HG03442 (cell line): ENCODE results near the gene ASB12.

Source experiments
- ATAC-seq: cut with Tn5 transposase; IDR thresholded peaks from one replicate; pipeline ENCODE4 v1.9.1; 2021; ENCODE audit warnings: mild to moderate bottlenecking, moderate library complexity; ENCODE audit not compliant: unreplicated experiment

Gene ASB12

DNA sequence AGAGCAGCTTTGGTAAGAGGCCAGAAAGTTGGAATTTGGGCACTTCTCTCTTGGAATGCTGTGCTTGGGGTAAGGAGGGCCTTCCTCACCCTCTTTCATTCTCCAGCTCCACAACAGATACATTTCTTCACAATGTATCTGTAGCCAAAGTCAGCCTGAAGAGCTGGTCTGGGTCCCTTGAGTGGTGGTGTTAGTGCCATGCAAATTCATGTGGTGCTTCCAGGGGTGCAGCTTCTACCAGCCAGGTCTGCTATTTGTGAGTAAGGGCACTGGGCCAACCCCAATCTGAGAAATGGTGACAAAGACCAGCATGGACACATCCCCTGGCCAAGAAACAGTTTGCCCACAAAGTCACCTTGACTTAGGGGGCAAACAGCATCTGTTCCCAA lies 42.7 kb downstream of the ASB12 start:
- ATAC-seq, result no peak

- ATAC-seq, result no peak
Observed at GRCh38 chrX:64186974-64187761, 43.2 kb downstream of the ASB12 start.

DNA sequence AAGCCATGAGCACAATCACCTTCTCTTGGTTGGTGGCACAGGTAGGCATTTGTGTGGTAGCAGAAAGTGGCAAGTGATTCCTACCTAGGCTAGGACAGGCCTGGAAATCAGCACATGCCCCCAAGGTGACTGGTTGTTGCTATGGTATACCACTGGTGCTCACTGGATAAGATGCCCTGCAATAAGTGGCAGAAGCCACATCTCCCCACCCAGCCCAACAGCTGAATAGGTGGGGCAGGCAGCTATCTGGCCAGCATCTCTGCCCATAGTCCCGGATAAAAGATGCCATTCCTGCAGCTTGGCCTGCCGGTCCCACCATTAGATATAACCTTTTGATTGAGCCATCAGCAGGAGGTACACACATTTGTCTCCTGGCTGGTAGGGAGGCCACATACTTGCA lies 46.0 kb downstream of the ASB12 start:
- ATAC-seq, result no peak

DNA sequence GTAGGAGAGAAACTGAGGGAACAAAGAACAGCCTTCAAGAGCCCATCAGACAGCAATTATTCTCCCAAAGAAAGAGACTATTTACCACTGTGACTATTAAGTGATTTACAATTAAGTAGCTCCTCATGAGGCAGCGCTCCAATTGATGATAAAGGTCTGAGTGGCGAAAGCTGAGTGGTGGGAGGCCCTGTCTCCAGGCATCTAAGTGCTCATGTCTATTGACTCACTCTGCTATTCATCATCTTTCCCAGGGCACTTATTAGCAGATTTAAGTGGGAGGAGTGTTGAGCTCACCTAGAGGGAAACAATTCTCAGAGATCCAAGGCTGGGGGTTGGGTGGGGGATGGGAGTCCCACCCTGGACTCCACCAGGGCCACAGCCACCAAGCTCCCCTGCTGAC lies 48.2 kb downstream of the ASB12 start:
- ATAC-seq, result no peak

DNA sequence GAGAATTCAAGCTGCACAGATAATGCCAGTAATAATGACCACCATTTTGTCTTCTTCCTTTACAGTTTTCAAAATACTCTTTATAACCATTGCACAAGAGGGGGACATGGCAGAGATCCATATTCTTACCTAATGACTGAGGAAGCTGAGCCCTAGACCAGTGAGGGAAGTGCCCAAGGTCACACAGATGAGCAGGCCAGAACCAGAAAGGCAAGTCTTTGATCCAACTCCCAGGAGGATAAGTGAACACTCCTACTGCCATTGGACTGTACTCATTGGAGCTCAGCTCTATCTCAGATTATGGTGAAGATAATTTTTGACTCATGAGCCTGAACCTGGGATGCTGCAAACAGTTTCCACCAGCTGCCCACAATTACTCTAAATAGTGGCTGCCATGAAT lies 53.5 kb downstream of the ASB12 start:
- no peak for ATAC-seq
